GM12891 (cell line): ENCODE results near the gene LIF.

Source experiments
- PAX5 ChIP-seq: IDR thresholded peaks from 2 replicates; pipeline ENCODE4 v1.6.1; 2011; ENCODE audit warnings: low read length, moderate library complexity, mild to moderate bottlenecking; ENCODE audit not compliant: insufficient read depth, severe bottlenecking
- POLR2A ChIP-seq: IDR thresholded peaks from 2 replicates; pipeline ENCODE4 v1.6.1; 2011; ENCODE audit warnings: low read depth, low read length, control low read depth
- POLR2AphosphoS5 ChIP-seq: IDR thresholded peaks from 2 replicates; pipeline ENCODE4 v1.6.1; 2011; ENCODE audit warnings: low read depth, low read length, control low read depth
- TAF1 ChIP-seq: IDR thresholded peaks from 2 replicates; pipeline ENCODE4 v1.6.1; 2011; ENCODE audit warnings: low read depth, low read length, control low read depth

DNA sequence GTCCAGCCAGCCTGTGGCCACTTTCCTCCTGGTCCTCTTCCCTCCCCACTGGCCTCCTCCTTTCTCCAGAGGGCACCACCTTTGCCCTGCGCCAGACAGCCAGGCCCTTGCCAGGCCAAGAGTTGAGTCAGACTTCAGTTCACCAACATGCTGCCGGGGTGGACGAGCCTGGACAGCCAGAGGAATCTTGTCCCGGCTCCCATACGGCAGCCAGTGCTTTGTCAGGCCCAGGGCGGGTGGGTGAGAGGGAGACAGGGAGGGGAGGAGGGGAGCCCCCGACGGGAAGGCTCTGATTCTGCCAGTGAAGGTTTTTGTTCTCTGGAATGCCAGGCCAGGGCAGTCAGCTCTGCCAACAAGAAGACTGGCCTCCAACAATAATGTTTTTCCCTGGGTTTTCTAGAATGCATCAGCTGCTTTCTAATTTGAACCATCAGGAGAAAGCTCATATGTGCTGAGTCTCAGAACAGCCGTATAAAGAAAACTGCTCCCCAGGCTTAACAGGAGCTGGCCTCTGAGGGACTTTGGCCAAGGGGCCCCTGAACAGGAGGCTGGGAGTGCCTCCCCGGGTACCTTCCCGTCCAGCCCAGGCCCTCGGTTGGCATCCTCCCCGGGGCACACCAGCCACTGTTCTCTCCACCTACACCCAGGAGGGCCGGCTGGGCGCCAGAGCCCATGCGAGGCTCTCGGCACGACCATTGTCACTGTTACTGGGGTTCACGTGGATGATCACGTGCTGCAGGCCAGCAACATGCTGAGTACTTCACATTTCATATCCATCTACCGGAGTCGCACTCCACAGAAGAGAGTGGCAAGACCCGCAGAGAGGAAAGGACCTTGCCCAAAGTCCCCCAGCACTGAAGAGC, 28.6 kb downstream of the LIF start:
- TF ChIP-seq POLR2AphosphoS5 = no peak
- no peak for TF ChIP-seq POLR2A
- no peak for TF ChIP-seq TAF1
- TF ChIP-seq PAX5 = no peak
